Subcutaneous adipose tissue (tissue), 4 donors: ENCODE measurements around the gene WDR64. TPM values are rescaled to one million over a fixed set of nuclear protein-coding genes. Genes with fewer than 3 reads are reported as not detected.

Experiments
- CTCF ChIP-seq: fragments of 450-650 bp; IDR thresholded peaks from one replicate; pipeline ENCODE4 v1.5.1; 2016; ENCODE audit warnings: low read depth, mild to moderate bottlenecking, control low read depth, antibody characterized with exemption, moderate library complexity
- total RNA-seq, 4 donors: library from RNA; depleted of rRNA; stranded (reverse); fragments of >200 nt; gene quantifications; one replicate each; pipeline ENCODE4 v1.1.0, GENCODE V29; 2016

The WDR64 gene
- total RNA-seq, 4 donors from 2014 or later, result not detected

GRCh38 chr1:241682921-241683320 lies 30.8 kb downstream of the WDR64 start:
- no peak for TF ChIP-seq CTCF

GRCh38 chr1:241684108-241684507 lies 32.0 kb downstream of the WDR64 start:
- TF ChIP-seq CTCF, result no peak

- TF ChIP-seq CTCF, result no peak
Measured at GRCh38 chr1:241688940-241689368, 36.9 kb downstream of the WDR64 start.

GRCh38 chr1:241695246-241696171 lies 43.4 kb downstream of the WDR64 start:
- no peak for TF ChIP-seq CTCF

GRCh38 chr1:241696172-241696814 lies 44.2 kb downstream of the WDR64 start:
- no peak for TF ChIP-seq CTCF

GRCh38 chr1:241696815-241697639 lies 44.9 kb downstream of the WDR64 start:
- TF ChIP-seq CTCF, result no peak
